Measurements from ENCODE around the gene CYP26C1. TPM values are rescaled to one million over a fixed set of nuclear protein-coding genes. Genes with fewer than 3 reads are reported as not detected.

The CYP26C1 gene, protein sequence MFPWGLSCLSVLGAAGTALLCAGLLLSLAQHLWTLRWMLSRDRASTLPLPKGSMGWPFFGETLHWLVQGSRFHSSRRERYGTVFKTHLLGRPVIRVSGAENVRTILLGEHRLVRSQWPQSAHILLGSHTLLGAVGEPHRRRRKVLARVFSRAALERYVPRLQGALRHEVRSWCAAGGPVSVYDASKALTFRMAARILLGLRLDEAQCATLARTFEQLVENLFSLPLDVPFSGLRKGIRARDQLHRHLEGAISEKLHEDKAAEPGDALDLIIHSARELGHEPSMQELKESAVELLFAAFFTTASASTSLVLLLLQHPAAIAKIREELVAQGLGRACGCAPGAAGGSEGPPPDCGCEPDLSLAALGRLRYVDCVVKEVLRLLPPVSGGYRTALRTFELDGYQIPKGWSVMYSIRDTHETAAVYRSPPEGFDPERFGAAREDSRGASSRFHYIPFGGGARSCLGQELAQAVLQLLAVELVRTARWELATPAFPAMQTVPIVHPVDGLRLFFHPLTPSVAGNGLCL
- under 0.01 TPM in 2 replicates for total RNA-seq

DNA sequence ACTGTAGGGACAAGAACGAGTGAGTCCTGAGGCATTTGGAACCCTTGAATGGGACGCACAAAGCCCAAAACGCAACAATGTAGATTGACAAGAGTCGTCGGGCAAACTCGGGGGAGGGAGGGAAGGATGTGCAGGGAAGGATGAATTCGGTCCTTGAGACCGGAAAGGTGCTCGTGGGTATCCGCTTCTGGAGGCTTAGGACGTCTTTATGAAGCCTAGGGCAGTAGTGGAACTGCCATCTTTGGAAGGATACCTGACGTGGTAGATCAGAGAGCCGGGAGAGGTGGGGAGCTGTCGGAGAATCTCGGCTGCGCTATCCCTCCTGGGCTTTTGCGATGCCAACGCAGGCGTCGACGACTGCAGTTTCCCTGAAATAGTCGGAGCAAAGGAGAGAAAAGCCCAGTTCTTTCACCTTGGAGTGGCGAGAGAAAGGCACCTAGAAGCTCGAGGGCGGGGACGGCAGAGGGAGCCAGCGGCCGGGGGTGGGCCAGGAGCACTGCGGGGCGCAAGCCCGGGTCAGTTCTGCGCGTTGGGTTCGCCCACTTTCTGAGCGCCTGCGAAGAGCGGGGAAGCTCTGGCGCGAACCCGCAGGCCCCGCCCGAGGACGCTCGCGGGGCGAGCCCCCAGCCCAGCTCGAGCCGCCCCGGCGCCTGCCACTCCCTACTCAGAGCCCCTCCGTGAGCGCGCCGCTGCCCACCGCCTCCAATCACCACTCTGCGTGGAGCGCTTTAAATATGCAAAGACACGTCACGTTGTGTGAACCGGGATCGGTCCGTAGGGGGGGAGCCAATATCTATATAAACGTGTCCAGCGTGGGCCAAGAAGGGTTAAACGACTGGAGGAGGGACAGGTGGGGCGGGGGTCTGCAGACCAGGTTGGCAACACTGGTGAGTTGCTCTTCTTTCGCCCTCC is at the start of gene CYP26C1:
Gene CYP26C1 (plus strand): TSS at position 824 of the 912 bp plus-strand sequence. CDS start 466 bp downstream, outside the sequence.

DNA sequence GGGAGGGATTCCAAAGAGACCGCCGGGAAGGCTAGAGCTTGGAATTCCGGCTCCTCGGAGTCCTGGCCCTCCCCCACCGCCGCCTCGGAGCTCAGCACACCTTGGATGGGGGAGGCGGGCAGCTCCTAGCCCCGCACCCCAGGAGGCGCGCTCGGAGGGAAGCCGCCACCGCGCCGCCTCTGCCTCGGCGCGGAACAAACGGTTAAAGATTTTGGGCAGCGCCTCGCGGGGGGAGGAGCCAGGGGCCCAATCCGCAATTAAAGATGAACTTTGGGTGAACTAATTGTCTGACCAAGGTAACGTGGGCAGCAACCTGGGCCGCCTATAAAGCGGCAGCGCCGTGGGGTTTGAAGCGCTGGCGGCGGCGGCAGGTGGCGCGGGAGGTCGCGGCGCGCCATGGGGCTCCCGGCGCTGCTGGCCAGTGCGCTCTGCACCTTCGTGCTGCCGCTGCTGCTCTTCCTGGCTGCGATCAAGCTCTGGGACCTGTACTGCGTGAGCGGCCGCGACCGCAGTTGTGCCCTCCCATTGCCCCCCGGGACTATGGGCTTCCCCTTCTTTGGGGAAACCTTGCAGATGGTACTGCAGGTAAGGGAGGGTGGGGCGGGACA is 13.0 kb downstream of the CYP26C1 start, which contains the start of gene CYP26A1:
Gene CYP26A1 (plus strand): TSS at position 355 of the 608 bp plus-strand sequence. CDS start 42 bp downstream, at position 397.

Other genes with a start within 250 kb of the CYP26C1 start
- 10.1 and 14.5 TPM in 2 replicates for gene EXOC6, start 212.3 kb upstream of the CYP26C1 start, total RNA-seq
- not detected in 2 replicates for gene CYP26A1, start 13.1 kb downstream of the CYP26C1 start, total RNA-seq

All from bronchial smooth muscle cell (primary cell).